T-helper 22 cell (primary cell): ENCODE data around the gene INHA.

ENCODE experiments used
- DNase-seq: peaks from one replicate; pipeline ENCODE4 v3.0.0-alpha.2; 2020; ENCODE audit warnings: low read depth

INHA gene

DNA sequence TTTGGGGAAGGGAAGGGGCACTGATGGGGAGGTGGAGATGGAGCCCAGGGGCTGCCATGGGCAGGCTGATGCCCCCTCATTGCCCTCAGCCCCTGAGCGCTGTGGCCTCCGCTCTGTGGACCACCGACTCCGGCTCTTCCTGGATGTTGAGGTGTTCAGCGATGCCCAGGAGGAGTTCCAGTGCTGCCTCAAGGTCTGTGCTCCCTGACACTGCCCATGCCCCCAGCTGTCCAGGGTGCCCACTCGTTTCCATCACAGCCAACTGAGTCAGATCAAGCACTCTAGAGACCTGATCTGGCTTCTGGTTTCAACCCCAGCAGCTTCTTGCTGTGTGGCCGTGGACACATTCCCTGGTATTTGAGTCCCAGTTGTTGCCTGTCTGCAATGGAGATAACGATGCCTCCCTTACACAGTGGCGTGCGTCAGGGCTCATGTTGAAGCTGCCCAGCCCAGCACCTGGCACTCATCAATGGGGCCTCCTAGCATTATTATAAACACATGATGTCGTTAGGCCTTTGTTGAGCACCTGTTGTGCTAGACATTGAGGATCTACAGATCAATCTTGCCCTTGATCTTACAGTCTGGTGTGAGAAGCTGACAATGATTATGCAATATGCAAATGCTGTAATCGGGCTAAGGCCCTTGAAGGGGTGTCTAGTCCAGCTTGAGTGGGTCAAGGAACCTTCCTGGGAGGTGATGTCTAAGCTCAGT, 39.9 kb downstream of the INHA start:
- no peak for DNase-seq

DNA sequence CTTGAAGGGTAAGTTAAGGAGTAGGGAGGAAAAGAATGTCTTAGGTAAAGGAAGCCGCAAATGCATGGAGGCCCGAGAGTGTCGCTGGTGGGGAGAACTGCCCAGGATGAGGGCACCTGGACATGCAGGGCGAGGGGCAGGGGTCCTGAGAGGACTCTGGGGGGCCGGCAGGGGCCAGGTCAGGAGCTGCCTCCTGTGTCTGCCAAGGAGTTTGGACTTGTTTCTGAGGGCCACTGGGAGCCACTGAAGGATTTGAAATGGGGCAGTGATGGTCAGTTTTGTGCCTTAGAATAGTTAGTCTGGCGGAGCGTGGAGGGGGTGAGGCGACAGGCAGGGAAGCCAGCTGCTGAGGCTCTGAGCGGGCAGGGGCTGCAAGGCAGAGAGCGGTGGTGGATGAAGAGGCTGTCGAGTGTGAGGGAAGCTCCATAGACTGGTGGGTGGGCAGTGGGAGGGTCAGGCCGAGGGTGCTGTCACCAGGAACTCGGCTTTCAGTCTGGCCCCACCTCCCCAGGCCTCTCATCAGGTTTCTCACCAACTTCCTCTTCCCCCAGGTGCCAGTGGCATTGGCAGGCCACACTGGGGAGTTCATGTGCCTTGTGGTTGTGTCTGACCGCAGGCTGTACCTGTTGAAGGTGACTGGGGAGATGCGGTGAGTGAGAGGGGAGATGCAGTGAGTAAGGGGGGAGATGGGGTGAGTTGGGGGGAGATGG, 40.6 kb downstream of the INHA start:
- DNase-seq: no peak

DNA sequence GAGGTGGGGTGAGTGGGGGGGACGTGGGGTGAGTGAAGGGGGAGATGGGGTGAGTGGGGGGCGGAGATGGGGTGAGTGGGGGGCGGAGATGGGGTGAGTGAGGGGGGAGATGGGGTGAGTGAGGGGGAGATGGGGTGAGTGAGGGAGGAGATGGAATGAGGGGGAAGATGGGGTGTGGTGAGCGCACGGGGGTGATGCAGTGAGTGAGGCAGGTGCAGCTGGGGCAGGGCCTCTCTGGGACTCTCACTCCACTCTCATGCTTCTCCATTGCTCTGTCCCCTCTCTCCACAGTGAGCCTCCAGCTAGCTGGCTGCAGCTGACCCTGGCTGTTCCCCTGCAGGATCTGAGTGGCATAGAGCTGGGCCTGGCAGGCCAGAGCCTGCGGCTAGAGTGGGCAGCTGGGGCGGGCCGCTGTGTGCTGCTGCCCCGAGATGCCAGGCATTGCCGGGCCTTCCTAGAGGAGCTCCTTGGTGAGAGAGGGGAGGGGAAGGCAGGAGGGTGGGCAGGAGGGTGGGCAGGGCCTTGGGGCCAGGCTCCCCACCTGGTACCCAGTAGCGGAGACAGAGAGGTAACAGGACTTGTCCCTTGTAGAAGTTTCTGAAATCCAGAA, 41.5 kb downstream of the INHA start:
- no peak for DNase-seq

DNA sequence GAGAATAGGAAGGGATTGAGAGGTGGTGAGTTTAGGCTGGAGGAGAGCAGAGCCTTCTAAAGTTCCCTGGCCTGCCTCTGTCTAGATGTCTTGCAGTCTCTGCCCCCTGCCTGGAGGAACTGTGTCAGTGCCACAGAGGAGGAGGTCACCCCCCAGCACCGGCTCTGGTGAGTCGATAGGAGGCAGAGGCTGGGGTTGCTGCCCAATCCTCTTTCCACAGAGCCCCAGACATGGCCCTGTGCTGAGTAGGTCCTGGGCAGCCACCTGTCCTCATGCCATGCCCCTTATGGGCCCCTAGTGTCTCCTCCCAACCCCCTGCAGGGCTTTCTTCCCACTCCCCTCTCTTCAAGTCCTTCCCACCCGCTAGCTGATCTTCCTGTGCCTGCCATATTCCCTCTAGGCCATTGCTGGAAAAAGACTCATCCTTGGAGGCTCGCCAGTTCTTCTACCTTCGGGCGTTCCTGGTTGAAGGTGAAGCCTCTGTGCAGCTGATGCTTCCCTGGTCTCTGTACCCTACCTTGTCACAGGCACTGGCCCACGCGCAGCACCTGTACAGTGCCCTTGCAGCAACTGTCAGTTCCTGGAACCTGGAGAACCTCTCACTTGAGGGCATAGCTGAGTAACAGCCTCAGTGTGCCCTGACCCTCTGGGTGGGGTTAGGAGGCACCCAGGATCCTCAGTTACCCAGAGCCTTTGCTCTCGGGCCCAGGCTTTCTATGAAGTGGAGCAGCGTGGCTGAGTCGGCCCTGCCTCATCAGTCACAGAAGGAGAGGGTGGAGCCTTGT, 42.2 kb downstream of the INHA start:
- no peak for DNase-seq

DNA sequence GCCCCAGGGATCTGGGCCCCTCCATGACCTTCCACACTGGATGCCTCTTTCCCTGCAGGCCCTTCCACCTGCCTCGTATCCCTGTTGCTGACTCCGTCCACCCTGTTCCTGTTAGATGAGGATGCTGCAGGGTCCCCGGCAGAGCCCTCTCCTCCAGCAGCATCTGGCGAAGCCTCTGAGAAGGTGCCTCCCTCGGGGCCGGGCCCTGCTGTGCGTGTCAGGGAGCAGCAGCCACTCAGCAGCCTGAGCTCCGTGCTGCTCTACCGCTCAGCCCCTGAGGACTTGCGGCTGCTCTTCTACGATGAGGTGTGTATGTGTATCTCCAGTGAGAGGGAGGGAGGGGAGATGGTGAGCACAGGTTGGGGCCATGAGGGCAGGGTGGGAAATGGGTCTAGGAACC, 42.9 kb downstream of the INHA start:
- no peak for DNase-seq

DNA sequence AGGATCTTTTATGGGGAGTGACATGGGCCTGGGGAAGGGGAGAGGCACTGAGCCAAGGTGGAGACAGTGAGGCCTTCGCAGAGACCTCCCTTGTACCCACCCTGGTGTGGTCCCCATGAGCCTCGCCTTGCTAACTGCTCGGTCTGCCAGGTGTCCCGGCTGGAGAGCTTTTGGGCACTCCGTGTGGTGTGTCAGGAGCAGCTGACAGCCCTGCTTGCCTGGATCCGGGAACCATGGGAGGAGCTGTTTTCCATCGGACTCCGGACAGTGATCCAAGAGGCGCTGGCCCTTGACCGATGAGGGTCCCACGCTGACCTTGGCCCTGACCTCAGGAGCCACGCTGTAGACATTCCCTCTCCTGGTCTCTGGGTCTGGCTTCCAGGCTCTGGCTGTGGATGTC, 43.8 kb downstream of the INHA start:
- no peak for DNase-seq

DNA sequence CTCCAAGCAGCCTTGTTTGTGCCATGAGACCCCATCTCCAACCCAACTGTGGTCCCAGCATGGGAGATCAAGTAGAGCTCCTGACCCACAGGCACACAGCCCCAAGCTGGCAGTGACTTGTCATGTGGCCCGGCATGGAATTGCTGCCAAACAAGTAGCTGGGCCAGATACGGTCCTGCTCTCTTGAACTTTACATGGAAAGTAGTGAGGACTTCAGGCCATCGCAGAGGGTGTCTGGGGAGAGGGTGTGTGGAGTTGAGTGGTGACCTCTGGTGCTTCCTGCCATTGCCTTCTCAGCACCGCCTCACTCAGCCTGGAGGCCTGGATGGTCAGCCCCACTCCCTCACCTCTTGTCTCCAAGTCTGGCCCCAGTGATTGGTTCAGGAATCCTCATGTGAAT, 44.4 kb downstream of the INHA start:
- DNase-seq: no peak

DNA sequence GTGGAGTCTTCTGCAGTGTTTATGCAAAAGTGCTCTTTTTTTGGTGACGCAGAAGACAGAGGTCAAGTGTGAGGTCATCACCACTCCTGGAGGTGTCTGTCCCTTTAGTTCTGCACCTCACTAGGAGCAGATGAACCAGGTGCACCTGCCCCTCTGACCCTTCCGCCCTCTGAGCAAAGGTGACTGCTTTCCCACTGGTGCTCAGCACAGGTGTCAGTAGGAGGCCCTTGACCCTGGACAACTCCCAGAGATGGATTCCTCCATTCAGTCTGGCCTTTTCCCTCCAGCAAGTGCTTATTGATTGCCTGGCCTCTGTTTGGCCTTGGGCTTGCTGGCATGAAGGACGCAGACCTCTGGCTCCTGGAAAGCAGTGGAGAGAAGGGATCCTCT, 46.6 kb downstream of the INHA start:
- no peak for DNase-seq

DNA sequence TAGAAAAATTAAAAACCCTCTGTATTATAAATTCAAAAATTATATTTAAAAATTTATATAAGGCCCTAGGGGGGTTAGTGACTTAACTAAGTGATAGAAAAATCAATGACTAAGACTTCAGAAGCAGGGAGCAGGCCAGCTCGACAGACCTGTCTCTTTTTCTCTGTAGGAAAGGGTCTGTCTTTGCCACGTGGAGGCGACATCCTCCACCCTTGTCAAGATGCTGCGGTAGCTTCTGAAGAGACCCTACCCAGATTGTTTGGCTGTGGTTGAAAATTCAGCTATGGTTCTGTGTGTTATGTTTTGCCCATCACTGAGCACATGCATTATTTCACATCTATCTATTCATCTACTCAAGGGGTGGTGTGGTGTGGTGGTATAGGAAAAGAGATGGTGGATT, 47.1 kb downstream of the INHA start:
- DNase-seq: no peak

DNA sequence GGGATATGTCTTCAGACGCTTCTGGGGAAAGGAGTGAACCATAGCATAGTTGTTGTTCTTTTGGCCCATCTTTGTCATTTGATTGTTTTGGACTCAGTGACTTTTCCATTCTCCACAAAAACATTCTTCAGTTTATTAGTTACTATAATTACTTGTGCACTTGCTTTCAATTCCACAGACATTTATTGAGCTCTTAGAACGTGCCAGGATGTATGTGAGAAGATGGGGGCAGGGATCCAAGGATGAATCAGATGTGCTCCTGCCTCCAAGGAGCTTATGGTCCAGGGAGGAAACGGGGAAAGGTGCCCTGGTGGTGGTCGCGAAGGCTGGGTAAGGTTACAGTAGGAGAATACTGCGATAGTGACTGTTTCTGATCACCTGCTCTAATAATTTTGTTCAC, 48.4 kb downstream of the INHA start:
- no peak for DNase-seq

DNA sequence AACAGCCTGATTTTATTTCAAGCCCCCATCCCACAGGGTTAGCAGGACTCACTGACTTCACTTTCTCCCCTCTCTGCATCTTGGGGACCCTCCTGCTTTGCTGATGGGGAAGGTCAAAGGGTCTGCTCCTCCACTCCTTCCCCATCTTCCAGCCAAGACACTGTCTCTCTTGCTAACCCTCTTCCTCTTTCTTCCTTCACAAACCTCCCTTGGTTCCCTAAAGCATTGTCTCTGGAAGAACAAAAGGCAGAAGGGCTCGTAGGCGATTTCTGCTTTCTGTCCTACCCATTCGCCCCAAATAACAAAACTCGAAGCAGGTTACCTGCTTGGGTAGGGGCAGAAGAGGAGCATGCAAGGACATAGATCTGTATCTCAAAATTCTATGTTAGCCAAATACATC, 49.8 kb downstream of the INHA start:
- no peak for DNase-seq

DNA sequence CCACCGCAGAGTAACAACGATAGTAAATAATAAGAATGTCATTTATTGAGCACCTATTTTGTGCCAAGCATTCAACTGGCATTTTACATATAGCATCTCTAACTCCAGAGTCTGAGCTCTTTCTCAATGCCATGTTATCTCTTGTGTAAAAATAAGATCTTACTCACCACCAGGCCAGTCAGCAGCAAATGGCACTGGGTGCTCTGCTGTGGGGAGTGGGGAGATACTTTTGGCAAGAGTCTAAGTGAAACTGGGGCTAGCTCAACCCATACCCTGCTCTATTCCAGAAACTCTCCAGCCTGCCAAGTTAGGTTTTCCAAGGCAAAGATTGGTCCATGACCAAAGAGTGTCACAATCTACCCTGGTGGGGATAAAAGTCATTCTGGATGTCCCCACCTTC, 50.4 kb downstream of the INHA start:
- DNase-seq: no peak

DNA sequence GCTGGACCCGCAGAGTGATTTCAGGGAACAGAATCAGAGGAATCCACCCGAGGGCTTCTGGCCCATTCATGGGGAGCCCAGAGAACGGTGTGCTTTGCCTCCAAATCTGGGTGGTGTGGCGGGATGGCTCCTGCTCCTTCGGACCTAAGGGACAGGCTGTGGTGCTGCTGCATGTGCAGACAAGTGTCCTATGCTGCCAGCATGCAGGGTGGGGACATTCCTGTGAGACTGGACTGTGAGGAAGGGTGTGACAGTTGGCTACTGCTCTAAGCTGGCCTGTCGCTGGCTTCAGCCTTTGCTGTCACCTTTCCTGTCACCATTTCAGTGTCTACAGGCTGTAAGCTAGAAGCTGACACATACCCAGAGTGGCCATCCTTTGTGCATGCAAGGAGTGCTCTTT, 52.5 kb downstream of the INHA start:
- no peak for DNase-seq

DNA sequence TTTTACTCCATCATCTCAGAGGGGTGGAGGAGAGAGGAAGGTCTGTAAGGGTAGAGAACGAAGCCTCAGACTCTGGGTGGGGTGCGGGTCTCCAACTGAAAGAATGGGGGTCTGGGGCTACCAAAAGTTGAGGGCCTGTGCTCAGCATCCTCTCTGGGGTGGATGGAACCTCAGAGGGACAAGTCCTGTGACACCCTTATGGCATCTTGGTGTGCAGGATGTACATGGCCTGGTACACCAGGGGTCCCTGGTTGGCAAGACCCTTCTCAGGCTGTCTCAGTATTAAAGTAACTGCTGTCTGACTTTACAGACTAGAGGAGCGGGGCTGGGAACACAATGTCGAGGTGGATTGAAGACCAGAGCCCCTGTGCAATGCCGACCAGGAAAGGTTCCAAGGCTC, 53.1 kb downstream of the INHA start:
- no peak for DNase-seq
